NCI-H774 (cell line): ENCODE results near the gene NUTM2A.
"Not testable (repeated sequence)": the region's sequence is repeated elsewhere in the genome, so short reads cannot be mapped to it uniquely, and the experiment has no call there.

Experiments
- DNase-seq: peaks from one replicate; lab custom pipeline; 2025; lab: John Stamatoyannopoulos, UW

The NUTM2A gene, protein sequence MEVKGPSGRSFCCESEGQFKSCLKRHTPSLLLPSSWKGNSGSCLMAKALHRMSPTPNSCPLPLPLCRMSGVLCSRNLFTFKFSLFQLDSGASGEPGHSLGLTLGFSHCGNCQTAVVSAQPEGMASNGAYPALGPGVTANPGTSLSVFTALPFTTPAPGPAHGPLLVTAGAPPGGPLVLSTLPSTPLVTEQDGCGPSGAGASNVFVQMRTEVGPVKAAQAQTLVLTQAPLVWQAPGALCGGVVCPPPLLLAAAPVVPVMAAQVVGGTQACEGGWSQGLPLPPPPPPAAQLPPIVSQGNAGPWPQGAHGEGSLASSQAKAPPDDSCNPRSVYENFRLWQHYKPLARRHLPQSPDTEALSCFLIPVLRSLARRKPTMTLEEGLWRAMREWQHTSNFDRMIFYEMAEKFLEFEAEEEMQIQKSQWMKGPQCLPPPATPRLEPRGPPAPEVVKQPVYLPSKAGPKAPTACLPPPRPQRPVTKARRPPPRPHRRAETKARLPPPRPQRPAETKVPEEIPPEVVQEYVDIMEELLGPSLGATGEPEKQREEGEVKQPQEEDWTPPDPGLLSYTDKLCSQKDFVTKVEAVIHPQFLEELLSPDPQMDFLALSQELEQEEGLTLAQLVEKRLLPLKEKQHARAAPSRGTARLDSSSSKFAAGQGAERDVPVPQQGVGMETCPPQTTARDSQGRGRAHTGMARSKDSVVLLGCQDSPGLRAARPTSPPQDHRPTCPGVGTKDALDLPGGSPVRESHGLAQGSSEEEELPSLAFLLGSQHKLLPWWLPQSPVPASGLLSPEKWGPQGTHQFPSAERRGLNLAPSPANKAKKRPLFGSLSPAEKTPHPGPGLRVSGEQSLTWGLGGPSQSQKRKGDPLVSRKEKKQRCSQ

DNA sequence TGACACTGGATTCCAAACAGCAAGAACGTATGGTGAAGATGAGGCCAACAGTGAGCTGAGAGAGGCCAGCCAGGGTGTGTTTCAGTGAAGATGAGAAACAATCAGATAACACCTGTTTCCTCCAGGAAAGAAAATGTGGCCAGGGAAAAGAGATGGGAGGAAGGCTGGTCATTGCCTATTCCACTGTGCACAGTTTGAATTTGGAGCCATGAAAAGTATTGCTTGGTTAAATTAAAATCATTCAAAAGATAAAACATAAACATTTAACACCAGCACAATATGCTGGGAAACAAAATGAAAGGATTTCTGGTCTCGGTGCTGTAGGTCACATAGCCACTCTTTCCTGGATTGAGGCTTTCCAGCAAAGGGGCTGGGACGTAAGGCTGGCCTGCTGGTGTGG lies at the start of gene NUTM2A:
Gene NUTM2A, plus strand, starts transcription at position 301 of the 400 bp plus-strand sequence. CDS start 383 bp downstream, outside the sequence.
- not testable (repeated sequence) for DNase-seq

DNA sequence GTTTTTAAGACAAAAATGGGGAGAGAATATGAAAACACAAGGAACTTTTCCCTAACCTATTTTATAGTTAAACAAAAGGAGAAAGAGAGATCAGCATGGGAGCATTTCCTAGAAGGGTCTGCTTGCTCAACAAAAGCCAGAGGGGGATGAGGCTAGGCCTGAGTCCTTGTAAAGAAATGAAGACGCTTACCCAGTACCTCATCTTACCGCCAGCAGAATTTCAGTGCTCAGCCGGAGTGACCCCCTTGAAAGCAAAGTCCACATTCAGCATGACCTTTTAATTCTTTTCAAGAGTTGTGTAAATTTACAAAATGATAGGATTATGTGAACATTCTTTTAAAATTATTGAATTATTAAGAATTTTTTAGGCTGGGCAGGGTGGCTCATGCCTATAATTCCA lies 47.7 kb upstream of the NUTM2A start:
- not testable (repeated sequence) for DNase-seq

DNA sequence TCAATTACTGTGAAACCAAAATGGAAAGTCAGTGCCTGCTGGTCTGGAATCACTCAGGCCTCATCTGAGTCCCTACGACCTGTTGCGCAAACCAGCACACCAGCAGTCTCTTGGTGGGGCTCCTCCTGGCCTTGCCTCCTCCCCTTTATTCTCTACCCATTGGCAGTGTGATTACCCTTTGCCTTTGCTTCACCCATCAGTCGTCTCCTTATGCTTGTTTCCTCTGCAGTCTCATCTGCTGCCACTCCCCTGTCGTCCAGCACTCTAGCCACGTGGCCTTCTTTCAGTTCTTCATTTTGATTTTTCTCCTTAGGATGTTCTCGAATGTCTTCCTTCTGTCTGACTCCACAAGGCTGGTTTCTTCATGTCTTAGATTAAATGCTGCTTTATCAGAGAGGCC lies 40.8 kb upstream of the NUTM2A start:
- not testable (repeated sequence) for DNase-seq

- not testable (repeated sequence) for DNase-seq
Observed at GRCh38 chr10:87186016-87186415, 39.2 kb upstream of the NUTM2A start.

DNA sequence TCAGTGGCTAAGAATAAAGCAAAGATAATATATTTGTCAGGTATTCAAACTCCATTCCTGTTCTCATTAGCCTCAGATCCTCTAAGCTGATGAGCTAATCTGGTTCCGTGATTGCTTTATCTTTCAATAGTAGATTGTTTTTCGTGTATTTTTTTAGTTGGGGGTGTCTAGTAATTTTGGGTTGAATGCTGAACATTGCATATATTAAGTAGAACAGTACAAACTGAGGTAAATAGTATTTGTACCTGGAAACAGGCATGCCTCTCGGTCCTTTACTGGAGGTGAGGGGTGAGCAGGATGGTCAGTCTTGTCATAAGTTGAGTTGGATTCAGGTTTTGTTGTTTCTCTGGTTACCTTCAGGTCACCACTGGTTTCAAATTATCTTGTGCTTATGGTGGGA lies 37.7 kb upstream of the NUTM2A start:
- not testable (repeated sequence) for DNase-seq

GRCh38 chr10:87191841-87192240 lies 33.4 kb upstream of the NUTM2A start:
- DNase-seq = not testable (repeated sequence)

- DNase-seq = not testable (repeated sequence)
Observed at GRCh38 chr10:87200924-87201323, 24.3 kb upstream of the NUTM2A start.

DNA sequence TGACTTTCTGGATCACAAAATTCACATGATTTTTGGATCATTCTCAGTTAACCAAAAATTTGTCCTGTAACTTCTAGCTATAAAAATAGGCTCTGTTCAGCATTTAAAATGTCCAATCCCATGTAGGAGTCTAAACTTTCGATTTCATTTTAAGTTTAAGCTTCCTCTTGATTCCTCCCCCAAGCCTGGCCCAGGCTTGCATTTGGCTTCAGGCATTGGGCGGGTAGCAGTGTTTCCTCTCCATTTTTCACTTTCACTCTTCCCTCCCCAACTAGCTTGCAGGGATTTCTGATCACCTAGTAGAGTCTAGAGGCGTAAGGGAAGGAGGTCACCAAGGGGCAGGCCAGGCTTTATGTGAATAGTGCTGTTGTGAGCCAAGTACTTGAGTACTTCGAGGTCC lies 20.4 kb upstream of the NUTM2A start:
- DNase-seq = not testable (repeated sequence)

GRCh38 chr10:87206922-87207321 lies 18.3 kb upstream of the NUTM2A start:
- not testable (repeated sequence) for DNase-seq

- DNase-seq = not testable (repeated sequence)
Observed at GRCh38 chr10:87210309-87210708, 14.9 kb upstream of the NUTM2A start.

GRCh38 chr10:87211848-87212247 lies 13.4 kb upstream of the NUTM2A start:
- DNase-seq = not testable (repeated sequence)

DNA sequence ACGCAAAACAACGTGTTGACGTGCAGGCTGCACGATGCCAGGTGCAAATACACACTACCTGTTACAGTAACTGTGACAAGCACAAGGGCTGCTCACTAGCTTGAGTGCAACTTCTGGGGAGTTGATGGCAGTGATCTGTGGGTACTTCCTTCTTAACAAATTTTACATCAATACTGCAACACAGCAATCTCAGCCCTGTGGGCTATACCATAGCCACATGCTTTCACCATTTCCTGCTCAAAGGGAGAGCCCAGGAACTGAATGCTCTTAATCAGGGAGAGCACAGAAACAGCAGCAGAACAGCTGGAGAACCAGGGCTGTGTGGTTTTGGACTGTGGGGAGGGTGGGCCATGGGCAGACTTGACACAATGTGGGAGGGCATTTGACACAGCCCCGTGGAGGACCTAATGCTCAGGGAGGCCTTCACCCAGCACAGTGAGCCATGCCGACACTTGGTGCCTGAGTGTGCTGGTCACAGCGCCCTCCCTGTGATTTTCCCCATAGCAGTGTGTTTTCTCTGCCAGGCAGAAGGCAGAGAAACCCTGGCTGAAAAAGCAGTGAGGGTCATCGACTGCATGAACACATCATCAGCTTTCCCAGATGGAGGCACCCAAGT lies 12.0 kb upstream of the NUTM2A start:
- DNase-seq = not testable (repeated sequence)

DNA sequence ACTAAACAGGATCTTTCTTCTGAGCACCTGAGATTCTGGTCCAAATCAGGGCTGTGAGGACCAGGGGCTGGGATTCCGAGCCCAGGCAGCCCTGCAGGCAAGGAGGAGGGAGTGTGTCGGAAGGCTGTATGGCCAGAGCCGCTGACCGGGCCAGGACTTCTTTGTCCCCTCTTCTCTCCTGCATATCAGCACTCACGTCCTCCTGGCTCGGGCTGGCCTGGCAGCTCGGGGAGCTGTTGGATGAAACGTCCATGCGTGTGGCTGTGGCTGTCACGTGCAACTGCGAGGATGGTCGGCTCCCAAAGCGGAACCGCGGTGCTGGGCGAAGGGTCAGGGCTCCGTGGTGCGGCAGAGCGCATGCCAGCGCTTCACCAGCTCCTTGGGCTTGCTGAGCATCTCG lies 11.4 kb upstream of the NUTM2A start:
- not testable (repeated sequence) for DNase-seq

GRCh38 chr10:87216120-87216519 lies 9.1 kb upstream of the NUTM2A start:
- DNase-seq = not testable (repeated sequence)

- DNase-seq = not testable (repeated sequence)
Observed at GRCh38 chr10:87219370-87219769, 5.9 kb upstream of the NUTM2A start.

DNA sequence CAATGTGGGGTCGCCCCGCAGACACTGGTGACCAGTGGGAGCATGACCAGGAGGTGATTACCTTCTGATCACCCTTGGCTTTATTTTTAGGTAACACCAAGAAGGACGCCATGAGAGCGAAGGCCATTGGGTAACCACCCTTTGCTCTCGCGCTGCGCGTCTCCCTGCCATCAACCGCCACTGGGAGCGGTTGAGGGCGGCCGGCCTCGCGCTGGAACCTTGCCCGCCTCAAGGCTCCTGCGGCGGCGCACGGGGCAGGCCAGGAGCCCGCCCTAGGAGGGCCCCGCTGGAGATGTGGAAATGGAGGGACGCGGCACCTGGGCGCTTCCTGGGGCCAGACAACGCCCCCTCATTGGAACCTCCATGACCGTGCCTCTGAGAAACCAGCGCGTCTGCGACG lies 2.5 kb upstream of the NUTM2A start:
- DNase-seq = not testable (repeated sequence)

- DNase-seq = not testable (repeated sequence)
Observed at GRCh38 chr10:87228247-87228646, 3.0 kb downstream of the NUTM2A start.

- not testable (repeated sequence) for DNase-seq
Observed at GRCh38 chr10:87229211-87229610, 4.0 kb downstream of the NUTM2A start.

DNA sequence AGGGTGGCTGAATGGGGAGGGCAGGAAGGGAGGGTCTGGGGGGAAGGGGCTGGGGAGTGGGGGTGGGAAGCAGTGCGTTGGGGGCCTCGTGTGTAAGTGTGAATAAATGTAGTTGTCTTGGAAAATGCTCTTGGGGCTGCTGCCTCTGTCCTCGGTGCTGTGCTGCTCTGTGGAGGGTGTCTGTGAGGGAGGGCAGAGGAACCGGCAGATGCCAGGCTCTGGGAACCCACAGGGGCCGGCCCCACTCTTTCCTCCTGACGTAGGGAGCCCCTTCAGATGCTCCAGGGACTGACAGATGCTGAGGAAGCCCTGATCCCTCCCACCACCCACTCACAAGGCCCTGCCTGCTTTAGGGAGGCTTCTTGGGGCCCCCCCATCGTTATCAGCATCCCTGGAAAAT lies 9.6 kb downstream of the NUTM2A start:
- DNase-seq = not testable (repeated sequence)

GRCh38 chr10:87237244-87237643 lies 12.0 kb downstream of the NUTM2A start:
- not testable (repeated sequence) for DNase-seq

DNA sequence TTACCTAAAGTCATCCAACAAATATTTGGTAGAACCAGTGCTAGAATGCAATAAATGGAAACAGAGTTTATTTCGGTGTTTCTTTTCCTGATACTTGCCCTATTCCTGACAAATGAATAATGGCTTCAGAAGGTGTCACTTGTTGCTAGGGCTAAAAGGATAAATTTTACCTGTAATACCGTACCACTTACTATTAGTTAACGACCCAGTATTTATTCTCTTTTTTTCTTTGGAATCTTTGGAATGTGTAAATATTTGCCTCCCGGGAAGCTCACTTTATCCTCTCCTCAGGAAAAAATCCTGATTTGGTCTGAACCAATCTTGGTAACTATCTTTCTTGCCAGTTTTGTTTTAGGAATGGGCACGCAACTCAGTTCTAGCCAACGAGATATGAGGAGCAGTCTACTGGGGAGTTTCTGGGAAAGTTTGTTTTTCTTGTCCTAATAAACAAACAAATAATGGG lies 14.1 kb downstream of the NUTM2A start:
- not testable (repeated sequence) for DNase-seq

- not testable (repeated sequence) for DNase-seq
Observed at GRCh38 chr10:87242192-87242591, 16.9 kb downstream of the NUTM2A start.
